ENCODE results near the gene HCN2.

Gene HCN2

GRCh38 chr19:640161-640558 is 50.5 kb downstream of the HCN2 start:
- DNase-seq (ENCODE audit: extremely low read depth, low read depth) = no peak
- H3K4me3 ChIP-seq (replicated peaks; ENCODE audit: low read depth, low read length) = no peak overlapping the region
- TF ChIP-seq, protein P1, sequence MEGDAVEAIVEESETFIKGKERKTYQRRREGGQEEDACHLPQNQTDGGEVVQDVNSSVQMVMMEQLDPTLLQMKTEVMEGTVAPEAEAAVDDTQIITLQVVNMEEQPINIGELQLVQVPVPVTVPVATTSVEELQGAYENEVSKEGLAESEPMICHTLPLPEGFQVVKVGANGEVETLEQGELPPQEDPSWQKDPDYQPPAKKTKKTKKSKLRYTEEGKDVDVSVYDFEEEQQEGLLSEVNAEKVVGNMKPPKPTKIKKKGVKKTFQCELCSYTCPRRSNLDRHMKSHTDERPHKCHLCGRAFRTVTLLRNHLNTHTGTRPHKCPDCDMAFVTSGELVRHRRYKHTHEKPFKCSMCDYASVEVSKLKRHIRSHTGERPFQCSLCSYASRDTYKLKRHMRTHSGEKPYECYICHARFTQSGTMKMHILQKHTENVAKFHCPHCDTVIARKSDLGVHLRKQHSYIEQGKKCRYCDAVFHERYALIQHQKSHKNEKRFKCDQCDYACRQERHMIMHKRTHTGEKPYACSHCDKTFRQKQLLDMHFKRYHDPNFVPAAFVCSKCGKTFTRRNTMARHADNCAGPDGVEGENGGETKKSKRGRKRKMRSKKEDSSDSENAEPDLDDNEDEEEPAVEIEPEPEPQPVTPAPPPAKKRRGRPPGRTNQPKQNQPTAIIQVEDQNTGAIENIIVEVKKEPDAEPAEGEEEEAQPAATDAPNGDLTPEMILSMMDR (IDR thresholded peaks at IDR 0.05; ENCODE audit: low read depth, low read length, missing control alignments) = no peak

- TF ChIP-seq, protein P1 (IDR thresholded peaks at IDR 0.05; ENCODE audit: low read depth, low read length, missing control alignments) = no peak
- no peak overlapping the region for H3K4me3 ChIP-seq (replicated peaks; ENCODE audit: low read depth, low read length)
- no peak for DNase-seq (ENCODE audit: extremely low read depth, low read depth)
Observed at GRCh38 chr19:640606-641189, 51.0 kb downstream of the HCN2 start.

DNA sequence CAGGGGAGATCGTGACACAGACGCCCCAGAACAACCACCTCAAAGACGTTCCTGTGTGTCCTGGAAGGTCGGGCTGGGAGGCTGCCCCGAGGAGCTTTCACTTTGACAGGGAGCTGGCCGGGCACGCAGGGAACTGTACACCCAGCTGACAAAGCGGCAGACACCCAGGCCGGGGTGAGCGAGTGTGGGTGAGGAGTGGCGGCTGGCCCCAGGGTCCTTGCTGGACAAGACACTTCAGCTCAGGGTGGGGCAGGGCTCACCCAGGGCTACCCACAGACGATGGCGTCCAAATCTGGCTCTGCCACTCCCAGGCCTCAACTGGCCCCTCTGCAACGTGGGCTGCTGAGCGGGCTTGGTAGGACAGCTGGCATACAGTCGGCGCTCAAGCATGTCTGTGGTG is 52.0 kb downstream of the HCN2 start:
- DNase-seq (ENCODE audit: extremely low read depth, low read depth) = no peak
- TF ChIP-seq, protein P1 (IDR thresholded peaks at IDR 0.05; ENCODE audit: low read depth, low read length, missing control alignments) = no peak
- H3K4me3 ChIP-seq (replicated peaks; ENCODE audit: low read depth, low read length) = no peak overlapping the region

- no peak overlapping the region for H3K4me3 ChIP-seq (replicated peaks; ENCODE audit: low read depth, low read length)
- DNase-seq (ENCODE audit: extremely low read depth, low read depth) = no peak
- TF ChIP-seq, protein P1 (IDR thresholded peaks at IDR 0.05; ENCODE audit: low read depth, low read length, missing control alignments) = no peak
Observed at GRCh38 chr19:642767-643727, 53.4 kb downstream of the HCN2 start.

- TF ChIP-seq, protein P1 (IDR thresholded peaks at IDR 0.05; ENCODE audit: low read depth, low read length, missing control alignments) = no peak
- no peak overlapping the region for H3K4me3 ChIP-seq (replicated peaks; ENCODE audit: low read depth, low read length)
- no peak for DNase-seq (ENCODE audit: extremely low read depth, low read depth)
Observed at GRCh38 chr19:643736-644135, 54.1 kb downstream of the HCN2 start.

GRCh38 chr19:644363-644762 is 54.7 kb downstream of the HCN2 start:
- no peak for DNase-seq (ENCODE audit: extremely low read depth, low read depth)
- no peak overlapping the region for H3K4me3 ChIP-seq (replicated peaks; ENCODE audit: low read depth, low read length)
- TF ChIP-seq, protein P1 (IDR thresholded peaks at IDR 0.05; ENCODE audit: low read depth, low read length, missing control alignments) = no peak

Measured in HFF-Myc (cell line).